Effector memory CD4-positive, alpha-beta T cell (primary cell): ENCODE results near the gene TMEM151A.
A peak's percentile ranks its signal among the peaks of the same experiment; 100 is the strongest.
"Not testable (repeated sequence)": the region's sequence is repeated elsewhere in the genome, so short reads cannot be mapped to it uniquely, and the experiment has no call there.

Source experiments
- DNase-seq, 3 donors: peaks; one replicate each; pipeline ENCODE4 v3.0.0-alpha.2; 2020
- H3K27ac ChIP-seq: 2 replicates; pipeline ENCODE4 v1.7.0; 2013; ENCODE audit warnings: mild to moderate bottlenecking, low read length, moderate library complexity; ENCODE audit not compliant: insufficient read depth, poor library complexity, severe bottlenecking
- H3K27me3 ChIP-seq: replicated peaks from 2 replicates; pipeline ENCODE4 v1.7.0; 2013; ENCODE audit warnings: mild to moderate bottlenecking, low read length; ENCODE audit not compliant: insufficient read depth, control insufficient read depth, poor library complexity, severe bottlenecking
- H3K36me3 ChIP-seq: 2 replicates; pipeline ENCODE4 v1.7.0; 2013; ENCODE audit warnings: mild to moderate bottlenecking, low read length, moderate library complexity; ENCODE audit not compliant: control insufficient read depth, insufficient read depth
- H3K4me1 ChIP-seq: 2 replicates; pipeline ENCODE4 v1.7.0; 2013; ENCODE audit warnings: low read length, mild to moderate bottlenecking; ENCODE audit not compliant: control insufficient read depth, insufficient read depth, poor library complexity, severe bottlenecking
- H3K4me3 ChIP-seq: 2 replicates; pipeline ENCODE4 v1.7.0; 2013; ENCODE audit warnings: low read length, low read depth, mild to moderate bottlenecking; ENCODE audit not compliant: insufficient read depth, poor library complexity, severe bottlenecking
- H3K9me3 ChIP-seq: 2 replicates; pipeline ENCODE4 v1.7.0; 2013; ENCODE audit warnings: mild to moderate bottlenecking, low read length, moderate library complexity; ENCODE audit not compliant: control insufficient read depth

TMEM151A gene

DNA sequence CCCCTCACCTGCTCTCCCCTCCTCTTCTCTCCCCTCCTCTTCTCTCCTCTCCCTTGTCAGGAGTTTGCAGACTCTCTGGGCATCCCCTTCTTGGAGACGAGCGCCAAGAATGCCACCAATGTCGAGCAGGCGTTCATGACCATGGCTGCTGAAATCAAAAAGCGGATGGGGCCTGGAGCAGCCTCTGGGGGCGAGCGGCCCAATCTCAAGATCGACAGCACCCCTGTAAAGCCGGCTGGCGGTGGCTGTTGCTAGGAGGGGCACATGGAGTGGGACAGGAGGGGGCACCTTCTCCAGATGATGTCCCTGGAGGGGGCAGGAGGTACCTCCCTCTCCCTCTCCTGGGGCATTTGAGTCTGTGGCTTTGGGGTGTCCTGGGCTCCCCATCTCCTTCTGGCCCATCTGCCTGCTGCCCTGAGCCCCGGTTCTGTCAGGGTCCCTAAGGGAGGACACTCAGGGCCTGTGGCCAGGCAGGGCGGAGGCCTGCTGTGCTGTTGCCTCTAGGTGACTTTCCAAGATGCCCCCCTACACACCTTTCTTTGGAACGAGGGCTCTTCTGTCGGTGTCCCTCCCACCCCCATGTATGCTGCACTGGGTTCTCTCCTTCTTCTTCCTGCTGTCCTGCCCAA lies 15.6 kb upstream of the TMEM151A start:
- H3K4me3 ChIP-seq = no peak overlapping the region
- DNase-seq = no peak
- peaks cover 41% of the 10 kb centered on the region for H3K36me3 ChIP-seq

GRCh38 chr11:66276619-66277018 lies 15.1 kb upstream of the TMEM151A start:
- DNase-seq, H3K27me3 ChIP-seq, H3K9me3 ChIP-seq, H3K27ac ChIP-seq, H3K4me3 ChIP-seq: not testable (repeated sequence)
- peaks cover 16% of the 10 kb centered on the region for H3K4me1 ChIP-seq
- H3K36me3 ChIP-seq = peaks cover 41% of the 10 kb centered on the region

More for the DNA sequence above, 15.6 kb upstream of the TMEM151A start:
- no peaks in the 10 kb centered on the region for H3K9me3 ChIP-seq
- no peak overlapping the region for H3K27ac ChIP-seq
- H3K27me3 ChIP-seq = no peaks in the 10 kb centered on the region
- peaks cover 16% of the 10 kb centered on the region for H3K4me1 ChIP-seq

- Histone ChIP-seq H3K36me3 (peaks cover 36% of the 10 kb centered on the region), H3K4me1 (peaks cover 19% of the 10 kb centered on the region)
- not testable (repeated sequence) for DNase-seq, H3K27ac ChIP-seq, H3K9me3 ChIP-seq, H3K27me3 ChIP-seq, H3K4me3 ChIP-seq
Observed at GRCh38 chr11:66277064-66277463, 14.6 kb upstream of the TMEM151A start.

GRCh38 chr11:66277471-66278362 lies 14.0 kb upstream of the TMEM151A start, which contains the start of gene CNIH2:
TSS of gene CNIH2 (plus strand) at chr11:66278175. CDS start at chr11:66278457, 282 bp downstream.
- Histone ChIP-seq H3K36me3 (peaks cover 30% of the 10 kb centered on the region), H3K9me3 (no peaks in the 10 kb centered on the region), H3K4me1 (peaks cover 24% of the 10 kb centered on the region), H3K27ac (peak within 1 kb of the TSS; percentile 67), H3K27me3 (no peaks in the 10 kb centered on the region), H3K4me3 (peak within 1 kb of the TSS; percentile 42)
- DNase-seq = peak; percentile 27 to 50 (median 35)

DNA sequence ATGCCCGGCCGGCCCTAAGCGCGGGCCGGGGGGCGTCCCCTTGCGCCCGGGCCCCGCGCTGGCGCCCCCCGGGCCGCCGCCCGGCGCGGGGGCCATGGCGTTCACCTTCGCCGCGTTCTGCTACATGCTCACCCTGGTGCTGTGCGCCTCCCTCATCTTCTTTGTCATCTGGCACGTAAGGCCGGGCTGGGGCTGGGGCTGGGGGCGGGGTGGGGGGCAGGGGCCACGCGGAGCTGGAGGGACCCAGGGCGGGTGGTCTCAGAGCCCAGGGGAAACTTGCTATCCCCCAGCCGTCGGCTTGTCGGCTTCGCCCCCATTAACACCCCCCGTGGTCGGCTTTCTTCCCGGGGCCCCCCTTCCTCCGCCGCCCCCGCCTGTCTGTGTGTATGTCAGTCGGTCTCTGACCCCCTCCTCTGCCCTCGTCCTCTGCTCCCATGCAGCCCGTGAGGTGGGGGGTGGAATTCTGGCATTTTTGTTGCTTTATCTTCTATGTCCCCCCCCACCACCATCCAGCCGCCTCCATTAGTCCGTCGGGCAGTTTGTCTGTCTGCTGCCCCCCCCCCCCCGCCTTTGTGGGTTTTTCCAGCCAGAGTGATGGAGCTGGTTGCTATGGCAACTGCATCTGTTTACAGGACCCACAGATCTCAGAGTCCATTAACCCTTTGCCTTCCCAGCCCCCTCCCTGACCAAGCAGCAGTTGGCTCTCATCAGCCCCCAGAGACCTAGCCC lies 13.2 kb upstream of the TMEM151A start:
- H3K4me3 ChIP-seq = no peak overlapping the region
- H3K9me3 ChIP-seq = no peaks in the 10 kb centered on the region
- H3K4me1 ChIP-seq = peaks cover 28% of the 10 kb centered on the region
- H3K36me3 ChIP-seq = peaks cover 22% of the 10 kb centered on the region
- no peaks in the 10 kb centered on the region for H3K27me3 ChIP-seq
- no peak for DNase-seq
- H3K27ac ChIP-seq = no peak overlapping the region

GRCh38 chr11:66279092-66279734 lies 12.5 kb upstream of the TMEM151A start:
- H3K36me3 ChIP-seq = peaks cover 15% of the 10 kb centered on the region
- DNase-seq = no peak
- no peak overlapping the region for H3K4me3 ChIP-seq
- H3K27me3 ChIP-seq = no peaks in the 10 kb centered on the region
- H3K4me1 ChIP-seq = peaks cover 28% of the 10 kb centered on the region
- H3K27ac ChIP-seq = no peak overlapping the region
- no peaks in the 10 kb centered on the region for H3K9me3 ChIP-seq

DNA sequence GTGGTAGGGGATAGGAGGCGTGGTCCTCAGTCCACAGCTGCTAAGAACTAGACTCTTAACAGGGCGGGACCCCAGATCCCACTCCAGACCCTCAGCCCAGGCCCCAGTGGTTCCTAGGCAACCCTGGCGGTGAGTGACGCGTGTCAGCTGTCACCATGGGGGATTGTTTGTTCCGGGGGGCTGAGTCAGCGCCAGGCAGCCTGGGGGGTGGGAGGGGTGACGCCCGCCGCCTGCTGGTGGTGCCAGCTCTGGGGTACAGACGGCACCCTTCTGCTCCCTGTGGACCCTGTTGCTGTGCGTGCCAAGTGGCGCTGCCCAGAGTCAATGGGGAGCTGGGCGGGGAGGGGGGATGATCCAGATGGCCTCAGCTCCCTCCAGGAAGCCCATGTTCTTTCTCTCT lies 11.3 kb upstream of the TMEM151A start:
- H3K4me1 ChIP-seq = peaks cover 28% of the 10 kb centered on the region
- peaks cover 3% of the 10 kb centered on the region for H3K36me3 ChIP-seq
- no peaks in the 10 kb centered on the region for H3K9me3 ChIP-seq
- DNase-seq = no peak
- no peak overlapping the region for H3K4me3 ChIP-seq
- no peak overlapping the region for H3K27ac ChIP-seq
- no peaks in the 10 kb centered on the region for H3K27me3 ChIP-seq

- Histone ChIP-seq H3K9me3 (no peaks in the 10 kb centered on the region), H3K4me3 (no peak overlapping the region), H3K27me3 (no peaks in the 10 kb centered on the region), H3K36me3 (no peaks in the 10 kb centered on the region), H3K27ac (no peak overlapping the region), H3K4me1 (peaks cover 28% of the 10 kb centered on the region)
- no peak for DNase-seq
Observed at GRCh38 chr11:66281001-66281400, 10.7 kb upstream of the TMEM151A start.

GRCh38 chr11:66281776-66282467 lies 9.8 kb upstream of the TMEM151A start:
- Histone ChIP-seq H3K4me1 (peaks cover 28% of the 10 kb centered on the region), H3K27ac (peak overlapping the region; percentile 38), H3K36me3 (no peaks in the 10 kb centered on the region), H3K9me3 (no peaks in the 10 kb centered on the region), H3K27me3 (no peaks in the 10 kb centered on the region), H3K4me3 (no peak overlapping the region)
- no peak for DNase-seq
